ENCODE measurements around the gene ANO1.

DNA sequence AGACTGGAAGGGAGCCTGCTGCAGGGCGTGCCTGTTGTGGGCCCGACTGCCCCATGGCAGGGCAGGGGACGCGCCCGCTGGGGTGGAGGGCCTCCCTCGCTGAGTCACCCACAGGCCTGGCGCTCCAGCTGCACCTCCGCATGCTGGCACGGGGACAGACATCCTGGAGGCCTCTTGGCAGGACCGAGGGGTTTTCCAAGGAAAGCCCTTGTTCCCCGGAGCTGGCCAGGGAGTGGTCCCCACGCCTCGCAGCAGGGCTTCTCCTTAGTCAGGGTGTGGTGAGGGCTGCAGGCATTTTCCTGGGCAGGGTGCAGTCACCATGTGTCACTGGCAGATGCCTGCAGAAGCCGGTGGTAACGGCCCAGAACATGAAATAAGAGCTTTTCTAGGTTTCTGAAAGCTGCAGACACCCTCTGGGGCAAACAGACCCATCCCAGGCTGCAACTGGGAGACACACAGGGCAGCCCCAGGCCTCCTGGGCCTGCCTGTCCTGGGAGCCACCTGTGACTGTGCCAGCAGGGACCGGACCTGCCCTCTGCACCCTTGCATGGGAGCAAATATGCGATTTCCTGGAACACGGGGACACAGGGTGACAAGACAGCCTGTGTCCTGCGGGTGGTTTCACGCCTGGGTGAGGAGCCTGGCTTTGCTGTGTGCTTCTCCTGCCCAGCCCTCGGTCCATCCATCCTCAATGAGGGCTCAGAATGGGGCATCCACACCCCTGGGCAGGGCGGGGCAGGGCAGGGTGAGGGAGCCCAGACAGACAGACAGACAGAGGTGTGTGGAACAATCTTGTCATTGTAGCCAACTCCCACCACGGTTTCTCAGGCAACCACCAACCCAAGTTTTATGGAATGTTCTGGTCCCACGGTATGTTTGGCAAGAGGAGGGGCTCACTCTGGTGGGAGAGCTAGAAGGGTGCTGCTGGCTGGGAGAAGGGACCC, 81.8 kb downstream of the ANO1 start:
- no peak for TF ChIP-seq CTCF (IDR thresholded peaks at IDR 0.05)
- TF ChIP-seq POLR2AphosphoS5 (IDR thresholded peaks at IDR 0.05), result peak in 2 of 3 donors; percentile 29 to 60
- TF ChIP-seq POLR2A (IDR thresholded peaks at IDR 0.05), result no peak

Data from breast epithelium (tissue), 3 donors.